ENCODE results near the gene UPK1A.

DNA sequence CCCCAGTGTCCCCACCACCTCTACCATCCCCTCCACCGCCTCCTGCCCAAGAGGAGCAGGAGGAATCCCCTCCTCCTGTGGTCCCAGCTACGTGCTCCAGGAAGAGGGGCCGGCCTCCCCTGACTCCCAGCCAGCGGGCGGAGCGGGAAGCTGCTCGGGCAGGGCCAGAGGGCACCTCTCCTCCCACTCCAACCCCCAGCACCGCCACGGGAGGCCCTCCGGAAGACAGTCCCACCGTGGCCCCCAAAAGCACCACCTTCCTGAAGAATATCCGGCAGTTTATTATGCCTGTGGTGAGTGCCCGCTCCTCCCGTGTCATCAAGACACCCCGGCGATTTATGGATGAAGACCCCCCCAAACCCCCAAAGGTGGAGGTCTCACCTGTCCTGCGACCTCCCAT is 54.3 kb downstream of the UPK1A start:
- TF ChIP-seq CTCF (IDR thresholded peaks at IDR 0.05; ENCODE audit: poor library complexity, severe bottlenecking) (no peak), SMC3 (conservative IDR thresholded peaks at IDR 0.05; ENCODE audit: poor library complexity) (no peak), EP300 (conservative IDR thresholded peaks at IDR 0.05; ENCODE audit: poor library complexity, severe bottlenecking) (no peak), RAD21 (conservative IDR thresholded peaks at IDR 0.05) (no peak), TAF1 (IDR thresholded peaks at IDR 0.05; ENCODE audit: low read depth) (no peak), EZH2 (IDR thresholded peaks at IDR 0.05; ENCODE audit: borderline replicate concordance, insufficient read depth, low read length, poor library complexity, severe bottlenecking) (no peak), POLR2AphosphoS5 (IDR thresholded peaks at IDR 0.05) (no peak)
- TF ChIP-seq, protein P1, sequence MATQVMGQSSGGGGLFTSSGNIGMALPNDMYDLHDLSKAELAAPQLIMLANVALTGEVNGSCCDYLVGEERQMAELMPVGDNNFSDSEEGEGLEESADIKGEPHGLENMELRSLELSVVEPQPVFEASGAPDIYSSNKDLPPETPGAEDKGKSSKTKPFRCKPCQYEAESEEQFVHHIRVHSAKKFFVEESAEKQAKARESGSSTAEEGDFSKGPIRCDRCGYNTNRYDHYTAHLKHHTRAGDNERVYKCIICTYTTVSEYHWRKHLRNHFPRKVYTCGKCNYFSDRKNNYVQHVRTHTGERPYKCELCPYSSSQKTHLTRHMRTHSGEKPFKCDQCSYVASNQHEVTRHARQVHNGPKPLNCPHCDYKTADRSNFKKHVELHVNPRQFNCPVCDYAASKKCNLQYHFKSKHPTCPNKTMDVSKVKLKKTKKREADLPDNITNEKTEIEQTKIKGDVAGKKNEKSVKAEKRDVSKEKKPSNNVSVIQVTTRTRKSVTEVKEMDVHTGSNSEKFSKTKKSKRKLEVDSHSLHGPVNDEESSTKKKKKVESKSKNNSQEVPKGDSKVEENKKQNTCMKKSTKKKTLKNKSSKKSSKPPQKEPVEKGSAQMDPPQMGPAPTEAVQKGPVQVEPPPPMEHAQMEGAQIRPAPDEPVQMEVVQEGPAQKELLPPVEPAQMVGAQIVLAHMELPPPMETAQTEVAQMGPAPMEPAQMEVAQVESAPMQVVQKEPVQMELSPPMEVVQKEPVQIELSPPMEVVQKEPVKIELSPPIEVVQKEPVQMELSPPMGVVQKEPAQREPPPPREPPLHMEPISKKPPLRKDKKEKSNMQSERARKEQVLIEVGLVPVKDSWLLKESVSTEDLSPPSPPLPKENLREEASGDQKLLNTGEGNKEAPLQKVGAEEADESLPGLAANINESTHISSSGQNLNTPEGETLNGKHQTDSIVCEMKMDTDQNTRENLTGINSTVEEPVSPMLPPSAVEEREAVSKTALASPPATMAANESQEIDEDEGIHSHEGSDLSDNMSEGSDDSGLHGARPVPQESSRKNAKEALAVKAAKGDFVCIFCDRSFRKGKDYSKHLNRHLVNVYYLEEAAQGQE (IDR thresholded peaks at IDR 0.05; ENCODE audit: borderline replicate concordance) = no peak

Measured in neural cell (in vitro differentiated cells).